VCaP (cell line): ENCODE measurements around the gene PERM1.

Experiments used
- H3K27ac ChIP-seq: fragments of 450-650 bp; 2 replicates; pipeline ENCODE4 v1.5.1; 2017
- CTCF ChIP-seq: fragments of 450-650 bp; conservative IDR thresholded peaks from 2 replicates; pipeline ENCODE4 v1.5.1; 2017; ENCODE audit warnings: mild to moderate bottlenecking, moderate library complexity

The PERM1 gene

GRCh38 chr1:974293-974640 is 7.6 kb downstream of the PERM1 start:
- no peak for TF ChIP-seq CTCF
- H3K27ac ChIP-seq: 0 out of 2 replicates have a peak overlapping the region, but pooled peaks have one; percentile 91

GRCh38 chr1:973459-974292 is 8.2 kb downstream of the PERM1 start:
- TF ChIP-seq CTCF: no peak
- no peak overlapping the region for H3K27ac ChIP-seq

GRCh38 chr1:972726-973458 is 9.0 kb downstream of the PERM1 start:
- no peak overlapping the region for H3K27ac ChIP-seq
- TF ChIP-seq CTCF: no peak

GRCh38 chr1:971751-972506 is 10.0 kb downstream of the PERM1 start:
- no peak overlapping the region for H3K27ac ChIP-seq
- no peak for TF ChIP-seq CTCF

- H3K27ac ChIP-seq: no peak overlapping the region
- TF ChIP-seq CTCF: no peak
These were observed 10.7 kb downstream of the PERM1 start for GRCh38 chr1:970973-971730.

GRCh38 chr1:970242-970972 is 11.5 kb downstream of the PERM1 start:
- no peak for TF ChIP-seq CTCF

More at GRCh38 chr1:970242-970972, 11.5 kb downstream of the PERM1 start:
- H3K27ac ChIP-seq: no peak overlapping the region
